GM23248 (cell line): Measurements from ENCODE around the gene FTO. TPM values are rescaled to one million over a fixed set of nuclear protein-coding genes. Genes with fewer than 3 reads are reported as not detected.

ENCODE experiments used
- DNase-seq: peaks from one replicate; pipeline ENCODE4 v3.0.0-alpha.2; 2015
- H2AFZ ChIP-seq: fragments of 200-600 bp; sonication (generic); 2 replicates; pipeline ENCODE4 v1.6.1; 2016; ENCODE audit warnings: antibody characterized with exemption
- H3F3A ChIP-seq: fragments of 200-600 bp; sonication (generic); 2 replicates; pipeline ENCODE4 v1.6.1; 2016; ENCODE audit warnings: mild to moderate bottlenecking, antibody characterized with exemption, mixed run types; ENCODE audit not compliant: insufficient read depth
- H3K27ac ChIP-seq: fragments of 200-600 bp; sonication (generic); 2 replicates; pipeline ENCODE4 v1.5.1; 2016; ENCODE audit warnings: mild to moderate bottlenecking
- H3K27me3 ChIP-seq: fragments of 200-600 bp; sonication (generic); replicated peaks from 2 replicates; pipeline ENCODE4 v1.6.1; 2016; ENCODE audit warnings: mild to moderate bottlenecking; ENCODE audit not compliant: insufficient read depth
- H3K36me3 ChIP-seq: fragments of 200-600 bp; sonication (generic); 2 replicates; pipeline ENCODE4 v1.6.1; 2016; ENCODE audit warnings: low read depth, mild to moderate bottlenecking
- H3K4me1 ChIP-seq: fragments of 200-600 bp; sonication (generic); 2 replicates; pipeline ENCODE4 v1.6.1; 2016; ENCODE audit warnings: mild to moderate bottlenecking; ENCODE audit not compliant: insufficient read depth
- H3K4me2 ChIP-seq: fragments of 200-600 bp; sonication (generic); one replicate; pipeline ENCODE4 v1.6.1; 2016; ENCODE audit warnings: mild to moderate bottlenecking; ENCODE audit not compliant: unreplicated experiment
- H3K4me3 ChIP-seq: fragments of 200-600 bp; sonication (generic); 2 replicates; pipeline ENCODE4 v1.5.1; 2016; ENCODE audit warnings: mild to moderate bottlenecking
- H3K79me2 ChIP-seq: fragments of 200-600 bp; sonication (generic); 2 replicates; pipeline ENCODE4 v1.6.1; 2016; ENCODE audit warnings: mild to moderate bottlenecking; ENCODE audit not compliant: insufficient read depth
- H3K9ac ChIP-seq: fragments of 200-600 bp; sonication (generic); 2 replicates; pipeline ENCODE4 v1.6.1; 2016; ENCODE audit warnings: mild to moderate bottlenecking
- H3K9me2 ChIP-seq: fragments of 200-600 bp; sonication (generic); 2 replicates; pipeline ENCODE4 v1.6.1; 2016; ENCODE audit warnings: mixed run types, mild to moderate bottlenecking, moderate library complexity; ENCODE audit not compliant: insufficient read depth
- H3K9me3 ChIP-seq: fragments of 200-600 bp; sonication (generic); one replicate; pipeline ENCODE4 v1.6.1; 2017; ENCODE audit warnings: low read depth
- H4K20me1 ChIP-seq: fragments of 200-600 bp; sonication (generic); 2 replicates; pipeline ENCODE4 v1.6.0; 2016; ENCODE audit not compliant: insufficient read depth
- EZH2 ChIP-seq: fragments of 200-600 bp; sonication (generic); IDR thresholded peaks from 2 replicates; pipeline ENCODE4 v1.6.1; 2018; ENCODE audit warnings: antibody characterized with exemption, mild to moderate bottlenecking; ENCODE audit not compliant: insufficient read depth, poor library complexity, severe bottlenecking
- EZH2phosphoT487 ChIP-seq: fragments of 200-600 bp; sonication (generic); IDR thresholded peaks from 2 replicates; pipeline ENCODE4 v1.6.1; 2018; ENCODE audit warnings: antibody characterized with exemption, moderate library complexity, mild to moderate bottlenecking, low read depth; ENCODE audit not compliant: insufficient read depth
- WGBS, 2 experiments: methylation state at CpG; one replicate each; pipeline ENCODE4 v1.1.6; 2015 to 2017; ENCODE audit warnings: low lambda C conversion rate in 2 of 2, low coverage in 1 of 2; ENCODE audit errors: missing lambda C conversion rate in 2 of 2; 5-methylcytosine and 5-hydroxymethylcytosine counted together
- in situ Hi-C: fragments of 300-500 bp; cut with MboI; formaldehyde crosslinking; loops from 2 replicates; pipeline ENCODE4 v1.15.0; 2020
- polyA plus RNA-seq: library from polyadenylated mRNA; unstranded; fragments of >200 nt; fragmentation: Nextera tagmentation; extraction: Ambion mirVana; gene quantifications from 2 replicates; pipeline ENCODE4 v1.2.1, GENCODE V29; 2016
- total RNA-seq: library from RNA; depleted of rRNA; stranded (reverse); fragments of >200 nt; shearing (Covaris generic); gene quantifications from 2 replicates; pipeline ENCODE4 v1.2.3, GENCODE V29; 2014

The FTO gene
- total and polyA plus RNA-seq, 2 experiments from 2014 or later, result 85.3 to 99.2 TPM

- Histone ChIP-seq H4K20me1 (no peaks in the 10 kb centered on the region), H3K4me3 (no peak overlapping the region), H3K27ac (no peak overlapping the region), H3K9me2 (no peaks in the 10 kb centered on the region), H3K4me2 (no peak overlapping the region), H3K79me2 (no peaks in the 10 kb centered on the region), H3K9me3 (no peaks in the 10 kb centered on the region), H3K4me1 (peaks cover 51% of the 10 kb centered on the region), H3K9ac (no peak overlapping the region), H3K27me3 (no peaks in the 10 kb centered on the region), H2AFZ (no peak overlapping the region), H3K36me3 (no peaks in the 10 kb centered on the region), H3F3A (peaks cover 32% of the 10 kb centered on the region)
- TF ChIP-seq EZH2phosphoT487, result no peak
- TF ChIP-seq EZH2, result no peak
- WGBS, 2 experiments, result 90 to 98% methylated on average over 2 of the region's 2 CpGs
- in situ Hi-C loops, result loop anchor here (10.0 kb wide), 1 partner anchor 1039 kb away; the partner anchor contains the start of gene IRX5
- no peak for DNase-seq
Measured at GRCh38 chr16:53895433-53895832, 191.5 kb downstream of the FTO start.

- H2AFZ ChIP-seq, result no peak overlapping the region
- no peak overlapping the region for H3K9ac ChIP-seq
- no peaks in the 10 kb centered on the region for H3K36me3 ChIP-seq
- no peaks in the 10 kb centered on the region for H4K20me1 ChIP-seq
- H3F3A ChIP-seq, result peaks cover 32% of the 10 kb centered on the region
- H3K9me3 ChIP-seq, result no peaks in the 10 kb centered on the region
- TF ChIP-seq EZH2phosphoT487, result no peak
- TF ChIP-seq EZH2, result no peak
- no peak overlapping the region for H3K4me3 ChIP-seq
- no peaks in the 10 kb centered on the region for H3K79me2 ChIP-seq
- H3K4me1 ChIP-seq, result peaks cover 51% of the 10 kb centered on the region
- no peak overlapping the region for H3K4me2 ChIP-seq
- DNase-seq, result no peak
- WGBS, 2 experiments, result 97 to 98% methylated on average over 2 of the region's 2 CpGs
- no peak overlapping the region for H3K27ac ChIP-seq
- no peaks in the 10 kb centered on the region for H3K27me3 ChIP-seq
- H3K9me2 ChIP-seq, result no peaks in the 10 kb centered on the region
- in situ Hi-C loops, result loop anchor here (10.0 kb wide), 1 partner anchor 1039 kb away; the partner anchor contains the start of gene IRX5
Measured at GRCh38 chr16:53895851-53896250, 191.9 kb downstream of the FTO start.

- DNase-seq, result no peak
- Histone ChIP-seq H3K9me2 (no peaks in the 10 kb centered on the region), H3K4me3 (no peak overlapping the region), H2AFZ (no peak overlapping the region), H3K27me3 (no peaks in the 10 kb centered on the region), H3K9ac (no peak overlapping the region), H3K9me3 (no peaks in the 10 kb centered on the region), H3K36me3 (no peaks in the 10 kb centered on the region), H3K27ac (no peak overlapping the region), H3K4me1 (peaks cover 45% of the 10 kb centered on the region), H3K4me2 (no peak overlapping the region), H3K79me2 (no peaks in the 10 kb centered on the region), H3F3A (peaks cover 29% of the 10 kb centered on the region), H4K20me1 (no peaks in the 10 kb centered on the region)
- in situ Hi-C loops, result loop anchor here (10.0 kb wide), 1 partner anchor 1038 kb away; the partner anchor contains the start of gene IRX5
- WGBS, 2 experiments, result 94 to 96% methylated on average over 7 of the region's 7 CpGs
- no peak for TF ChIP-seq EZH2phosphoT487
- TF ChIP-seq EZH2, result no peak
Measured at GRCh38 chr16:53896722-53897121, 192.8 kb downstream of the FTO start.

- H3K9me3 ChIP-seq, result no peaks in the 10 kb centered on the region
- no peak overlapping the region for H3K27ac ChIP-seq
- H3K4me2 ChIP-seq, result peak overlapping the region; percentile 29
- no peak overlapping the region for H2AFZ ChIP-seq
- TF ChIP-seq EZH2, result no peak
- TF ChIP-seq EZH2phosphoT487, result no peak
- no peaks in the 10 kb centered on the region for H3K27me3 ChIP-seq
- in situ Hi-C loops, result loop anchor here (10.0 kb wide), 1 partner anchor 1036 kb away; the partner anchor contains the start of gene IRX5
- no peaks in the 10 kb centered on the region for H4K20me1 ChIP-seq
- WGBS, 2 experiments, result 17 to 21% methylated on average over 1 of the region's 1 CpG
- H3K36me3 ChIP-seq, result no peaks in the 10 kb centered on the region
- no peak overlapping the region for H3K4me3 ChIP-seq
- no peaks in the 10 kb centered on the region for H3K79me2 ChIP-seq
- H3K9me2 ChIP-seq, result no peaks in the 10 kb centered on the region
- H3K9ac ChIP-seq, result no peak overlapping the region
- H3F3A ChIP-seq, result peaks cover 7% of the 10 kb centered on the region
- peaks cover 23% of the 10 kb centered on the region for H3K4me1 ChIP-seq
- DNase-seq, result peak; percentile 55
Measured at GRCh38 chr16:53898993-53899392, 195.0 kb downstream of the FTO start.

GRCh38 chr16:53899431-53899830, 195.5 kb downstream of the FTO start:
- Histone ChIP-seq H3K27ac (no peak overlapping the region), H4K20me1 (no peaks in the 10 kb centered on the region), H3K4me1 (peaks cover 18% of the 10 kb centered on the region), H3K9me3 (no peaks in the 10 kb centered on the region), H3K4me3 (no peak overlapping the region), H3K79me2 (no peaks in the 10 kb centered on the region), H3F3A (peaks cover 5% of the 10 kb centered on the region), H3K36me3 (no peaks in the 10 kb centered on the region), H3K4me2 (peak overlapping the region; percentile 29), H3K9ac (no peak overlapping the region), H3K27me3 (no peaks in the 10 kb centered on the region), H3K9me2 (no peaks in the 10 kb centered on the region), H2AFZ (no peak overlapping the region)
- DNase-seq, result peak; percentile 7
- in situ Hi-C loops, result loop anchor here (10.0 kb wide), 1 partner anchor 1035 kb away; the partner anchor contains the start of gene IRX5
- TF ChIP-seq EZH2phosphoT487, result no peak
- TF ChIP-seq EZH2, result no peak
- 85 to 88% methylated on average over 1 of the region's 1 CpG for WGBS, 2 experiments
